Chondrocyte (in vitro differentiated cells): Measurements from ENCODE around the gene CMIP. TPM values are rescaled to one million over a fixed set of nuclear protein-coding genes. Genes with fewer than 3 reads are reported as not detected.

Experiments
- DNase-seq: peaks from one replicate; pipeline ENCODE4 v3.0.0; 2021; ENCODE audit warnings: mixed read lengths, low spot score
- H3K27ac Mint-ChIP-seq: one replicate; pipeline ENCODE4 v1.8.0; 2021; ENCODE audit warnings: mild to moderate bottlenecking, moderate library complexity, mixed read lengths; ENCODE audit not compliant: unreplicated experiment
- H3K27me3 Mint-ChIP-seq: 2 replicates; pipeline ENCODE4 v1.8.0; 2021; ENCODE audit warnings: low read depth, mixed read lengths
- H3K36me3 Mint-ChIP-seq: 2 replicates; pipeline ENCODE4 v1.8.0; 2021; ENCODE audit warnings: low read depth, mixed read lengths
- H3K4me1 Mint-ChIP-seq: 2 replicates; pipeline ENCODE4 v1.8.0; 2021; ENCODE audit warnings: low read depth, mild to moderate bottlenecking, mixed read lengths
- H3K4me3 Mint-ChIP-seq: one replicate; pipeline ENCODE4 v1.8.0; 2021; ENCODE audit warnings: mild to moderate bottlenecking, moderate library complexity, mixed read lengths; ENCODE audit not compliant: unreplicated experiment
- H3K9me3 Mint-ChIP-seq: 2 replicates; pipeline ENCODE4 v1.8.0; 2021; ENCODE audit warnings: low read depth, mixed read lengths
- CTCF ChIP-seq: fragments of 200-600 bp; sonication (generic); IDR thresholded peaks from 2 replicates; pipeline ENCODE4 v1.5.0; 2021; ENCODE audit warnings: antibody characterized with exemption, mild to moderate bottlenecking, moderate library complexity
- total RNA-seq: library from RNA; stranded (reverse); gene quantifications from 3 replicates; pipeline ENCODE4 v1.2.1, GENCODE V29; 2021

CMIP gene
- total RNA-seq, 1 donor from 2014 or later = 62.9 TPM

GRCh38 chr16:81482329-81483063 lies 37.9 kb downstream of the CMIP start:
- no peak for TF ChIP-seq CTCF
- peaks cover 57% of the 10 kb centered on the region for H3K4me1 Mint-ChIP-seq

GRCh38 chr16:81483064-81483969 lies 38.7 kb downstream of the CMIP start:
- Mint-ChIP-seq H3K9me3 (no peaks in the 10 kb centered on the region), H3K4me1 (peaks cover 57% of the 10 kb centered on the region), H3K36me3 (peaks cover 2% of the 10 kb centered on the region), H3K4me3 (no peak overlapping the region), H3K27me3 (no peaks in the 10 kb centered on the region), H3K27ac (peak overlapping the region; percentile 27)
- no peak for TF ChIP-seq CTCF
- DNase-seq = no peak

More at GRCh38 chr16:81482329-81483063, 37.9 kb downstream of the CMIP start:
- Mint-ChIP-seq H3K27me3 (no peaks in the 10 kb centered on the region), H3K9me3 (no peaks in the 10 kb centered on the region), H3K36me3 (peaks cover 2% of the 10 kb centered on the region), H3K4me3 (no peak overlapping the region), H3K27ac (no peak overlapping the region)
- no peak for DNase-seq

GRCh38 chr16:81483970-81484595 lies 39.5 kb downstream of the CMIP start:
- H3K4me3 Mint-ChIP-seq = no peak overlapping the region
- peaks cover 58% of the 10 kb centered on the region for H3K4me1 Mint-ChIP-seq
- TF ChIP-seq CTCF = no peak
- no peak overlapping the region for H3K27ac Mint-ChIP-seq
- DNase-seq = no peak
- no peaks in the 10 kb centered on the region for H3K9me3 Mint-ChIP-seq
- H3K36me3 Mint-ChIP-seq = peaks cover 5% of the 10 kb centered on the region
- H3K27me3 Mint-ChIP-seq = no peaks in the 10 kb centered on the region

- H3K27me3 Mint-ChIP-seq = no peaks in the 10 kb centered on the region
- H3K4me1 Mint-ChIP-seq = peaks cover 61% of the 10 kb centered on the region
- no peaks in the 10 kb centered on the region for H3K9me3 Mint-ChIP-seq
- DNase-seq = no peak
- peaks cover 5% of the 10 kb centered on the region for H3K36me3 Mint-ChIP-seq
- TF ChIP-seq CTCF = no peak
- no peak overlapping the region for H3K4me3 Mint-ChIP-seq
- H3K27ac Mint-ChIP-seq = no peak overlapping the region
Observed at GRCh38 chr16:81484908-81485624, 40.5 kb downstream of the CMIP start.
